ENCODE measurements around the gene BTN2A1.

DNA sequence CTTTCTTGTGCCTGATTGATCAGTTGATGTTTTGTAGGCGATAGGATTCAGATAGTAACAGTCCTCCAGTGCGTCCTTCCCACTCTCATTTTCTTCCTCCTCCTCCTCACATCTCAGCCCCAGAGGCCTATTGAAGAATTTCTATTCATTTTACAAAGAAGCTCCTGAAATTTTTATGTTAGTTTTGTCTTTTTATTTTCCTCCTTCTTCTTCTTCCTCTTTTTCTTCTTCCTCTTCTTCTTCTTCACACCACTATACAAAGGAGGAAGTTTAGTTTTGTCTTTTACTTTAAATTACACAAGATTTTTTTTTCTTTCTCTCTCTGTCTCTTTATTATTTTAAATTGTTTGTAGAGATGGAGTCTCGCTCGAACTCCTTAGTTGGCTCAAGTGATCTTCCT is 19.1 kb downstream of the BTN2A1 start:
- TF ChIP-seq EZH2 (IDR thresholded peaks at IDR 0.05): no peak
- no peak for TF ChIP-seq POLR2AphosphoS5 (IDR thresholded peaks at IDR 0.05; ENCODE audit: borderline replicate concordance, low read depth, low read length)
